Mesothelial cell of epicardium (in vitro differentiated cells): ENCODE data around the gene LRCH4. TPM values are rescaled to one million over a fixed set of nuclear protein-coding genes. Genes with fewer than 3 reads are reported as not detected.

Experiments used
- DNase-seq, 2 experiments: peaks; one replicate each; pipeline ENCODE4 v3.0.0; 2021; ENCODE audit warnings: low spot score in 2 of 2; ENCODE audit not compliant: unreplicated experiment in 2 of 2
- H3K27ac Mint-ChIP-seq: 2 replicates; pipeline ENCODE4 v1.8.0; 2021; ENCODE audit warnings: mixed read lengths
- H3K27me3 Mint-ChIP-seq: 2 replicates; pipeline ENCODE4 v1.8.0; 2021; ENCODE audit warnings: low read depth, mixed read lengths
- H3K36me3 Mint-ChIP-seq: 2 replicates; pipeline ENCODE4 v1.8.0; 2021; ENCODE audit warnings: mixed read lengths
- H3K4me1 Mint-ChIP-seq: 2 replicates; pipeline ENCODE4 v1.8.0; 2021; ENCODE audit warnings: mixed read lengths
- H3K4me3 Mint-ChIP-seq: 2 replicates; pipeline ENCODE4 v1.8.0; 2021; ENCODE audit warnings: mild to moderate bottlenecking, moderate library complexity, mixed read lengths
- H3K9me3 Mint-ChIP-seq: 2 replicates; pipeline ENCODE4 v1.8.0; 2021; ENCODE audit warnings: mixed read lengths
- CTCF ChIP-seq: fragments of 200-600 bp; sonication (generic); IDR thresholded peaks from one replicate; pipeline ENCODE4 v1.5.0; 2021; ENCODE audit warnings: antibody characterized with exemption; ENCODE audit not compliant: unreplicated experiment
- total RNA-seq: library from RNA; stranded (reverse); gene quantifications from 3 replicates; pipeline ENCODE4 v1.2.1, GENCODE V29; 2021

The LRCH4 gene
- total RNA-seq, 1 donor from 2014 or later, result 127 TPM

DNA sequence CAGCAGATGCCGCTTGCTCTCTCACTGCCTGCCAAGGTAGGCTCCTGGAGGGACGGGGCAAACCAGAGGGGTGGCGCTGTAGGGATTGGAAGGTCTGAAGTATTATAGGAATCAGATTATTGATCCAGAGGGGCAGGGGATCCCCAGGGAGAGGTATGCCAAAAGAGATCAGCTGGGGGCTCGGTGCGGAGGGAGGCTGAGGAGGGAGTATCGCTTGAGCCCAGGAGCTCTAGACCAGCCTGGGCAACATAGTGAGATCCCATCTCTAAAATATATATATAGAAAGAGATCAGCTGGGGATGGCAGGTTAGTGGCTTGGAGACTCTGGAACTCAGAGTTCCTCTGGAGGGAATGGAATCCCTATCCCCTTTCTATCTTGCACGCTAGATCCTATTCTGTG lies 9.3 kb upstream of the LRCH4 start:
- Mint-ChIP-seq H3K27me3 (no peaks in the 10 kb centered on the region), H3K4me3 (no peak overlapping the region), H3K4me1 (peaks cover 13% of the 10 kb centered on the region), H3K36me3 (peaks cover 29% of the 10 kb centered on the region), H3K27ac (no peak overlapping the region), H3K9me3 (no peaks in the 10 kb centered on the region)
- DNase-seq, result no peak
- no peak for TF ChIP-seq CTCF

DNA sequence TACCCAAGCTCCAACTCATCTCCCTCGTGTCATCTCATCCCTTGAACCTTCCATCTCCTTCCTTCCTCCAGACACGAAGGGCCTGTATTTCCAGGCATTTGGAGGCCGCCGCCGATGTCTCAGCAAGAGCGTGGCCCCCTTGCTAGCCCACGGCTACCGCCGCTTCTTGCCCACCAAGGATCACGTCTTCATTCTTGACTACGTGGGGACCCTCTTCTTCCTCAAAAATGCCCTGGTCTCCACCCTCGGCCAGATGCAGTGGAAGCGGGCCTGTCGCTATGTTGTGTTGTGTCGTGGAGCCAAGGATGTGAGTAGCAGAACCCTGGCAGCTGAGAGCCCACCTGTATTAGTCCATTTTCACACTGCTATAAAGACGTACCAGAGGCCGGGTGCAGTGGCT lies 5.7 kb upstream of the LRCH4 start:
- H3K27me3 Mint-ChIP-seq, result no peaks in the 10 kb centered on the region
- DNase-seq, result no peak
- peaks cover 22% of the 10 kb centered on the region for H3K36me3 Mint-ChIP-seq
- no peaks in the 10 kb centered on the region for H3K9me3 Mint-ChIP-seq
- peaks cover 19% of the 10 kb centered on the region for H3K4me1 Mint-ChIP-seq
- TF ChIP-seq CTCF, result no peak
- H3K27ac Mint-ChIP-seq, result no peak overlapping the region
- H3K4me3 Mint-ChIP-seq, result no peak overlapping the region

DNA sequence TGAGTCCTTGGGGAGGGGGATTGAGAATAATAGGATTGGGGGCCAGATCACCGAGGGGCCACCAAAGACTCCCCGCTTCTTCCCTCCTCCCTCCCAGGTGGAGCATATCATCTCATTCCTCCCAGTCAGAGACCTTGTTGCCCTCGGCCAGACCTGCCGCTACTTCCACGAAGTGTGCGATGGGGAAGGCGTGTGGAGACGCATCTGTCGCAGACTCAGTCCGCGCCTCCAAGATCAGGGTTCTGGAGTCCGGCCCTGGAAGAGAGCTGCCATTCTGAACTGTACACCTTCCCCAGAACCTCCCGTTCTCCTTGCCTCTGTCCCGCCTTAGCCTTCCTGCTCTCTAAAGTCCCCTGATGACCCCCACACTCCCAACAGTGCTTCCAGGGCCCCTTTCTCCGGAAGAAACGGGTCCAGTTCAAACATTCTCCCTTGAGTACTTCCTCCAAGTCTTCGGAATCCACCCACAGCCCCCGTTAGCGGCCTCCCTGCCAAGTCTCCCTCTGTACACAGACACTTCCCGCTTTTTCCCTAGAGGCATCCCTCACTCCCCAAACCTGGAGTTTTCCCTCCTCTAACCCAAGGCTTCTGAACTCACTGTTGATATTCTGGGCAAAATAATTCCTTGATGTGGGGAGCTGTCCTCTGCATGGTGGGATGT lies 4.3 kb upstream of the LRCH4 start:
- Mint-ChIP-seq H3K9me3 (no peaks in the 10 kb centered on the region), H3K36me3 (peaks cover 12% of the 10 kb centered on the region), H3K4me1 (peaks cover 22% of the 10 kb centered on the region), H3K4me3 (peak overlapping the region; percentile 34), H3K27me3 (no peaks in the 10 kb centered on the region), H3K27ac (peak overlapping the region; percentile 89)
- TF ChIP-seq CTCF, result no peak
- DNase-seq, result no peak

DNA sequence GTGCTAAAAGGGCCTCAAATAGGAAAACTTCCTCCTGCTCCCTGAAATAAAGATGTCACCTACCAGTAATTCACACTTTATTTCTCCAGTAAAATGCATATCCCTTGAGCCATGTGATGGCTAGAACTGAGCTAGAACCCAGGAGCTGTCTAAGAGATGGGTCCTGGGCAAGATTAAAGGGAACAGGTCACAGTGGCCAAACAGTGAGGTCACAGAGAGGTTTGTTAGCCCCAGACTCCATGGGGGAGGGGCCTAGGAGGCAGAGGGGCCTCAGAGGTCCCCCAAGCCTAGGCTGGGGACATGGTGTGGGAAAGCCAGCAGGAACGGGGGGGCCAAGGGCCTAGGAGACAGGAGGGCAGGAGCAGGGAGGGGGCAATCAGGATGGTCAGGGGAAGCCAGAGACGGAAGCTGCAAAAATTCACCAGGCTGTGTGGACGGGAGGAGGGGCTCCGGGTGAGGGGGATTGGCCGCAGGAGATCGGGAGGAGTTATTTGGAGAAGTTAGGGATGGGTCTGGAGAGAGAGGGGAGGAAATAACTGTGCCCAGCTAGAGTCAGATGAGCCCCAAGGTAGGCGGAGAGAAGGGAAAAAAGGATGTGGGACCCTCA lies 3.5 kb upstream of the LRCH4 start:
- no peak for TF ChIP-seq CTCF
- peak overlapping the region; percentile 43 for H3K4me3 Mint-ChIP-seq
- H3K9me3 Mint-ChIP-seq, result no peaks in the 10 kb centered on the region
- H3K27ac Mint-ChIP-seq, result peak overlapping the region; percentile 89
- H3K27me3 Mint-ChIP-seq, result no peaks in the 10 kb centered on the region
- peaks cover 9% of the 10 kb centered on the region for H3K36me3 Mint-ChIP-seq
- DNase-seq, result no peak
- H3K4me1 Mint-ChIP-seq, result peaks cover 29% of the 10 kb centered on the region

DNA sequence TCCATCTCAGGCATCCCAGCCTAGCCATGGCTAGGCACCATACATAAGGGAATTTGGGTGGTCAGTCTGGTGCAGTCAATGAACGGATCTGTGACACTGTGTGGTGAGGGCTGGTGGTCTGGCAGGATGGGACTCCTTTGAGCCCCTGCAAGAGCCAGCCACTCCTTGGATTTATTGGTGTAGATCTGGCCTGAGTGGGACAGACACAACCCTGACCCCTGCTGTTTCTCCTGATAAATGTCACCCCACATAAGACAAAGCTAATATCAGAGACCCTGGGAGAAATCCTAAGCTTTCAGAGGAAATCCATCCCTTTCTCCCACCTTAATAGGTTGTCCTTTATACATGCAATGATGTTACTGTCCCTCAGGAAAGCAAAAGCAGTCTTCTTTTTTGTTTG lies 2.5 kb upstream of the LRCH4 start:
- Mint-ChIP-seq H3K4me1 (peaks cover 38% of the 10 kb centered on the region), H3K27me3 (no peaks in the 10 kb centered on the region), H3K36me3 (peaks cover 4% of the 10 kb centered on the region), H3K4me3 (peak overlapping the region; percentile 91), H3K27ac (peak overlapping the region; percentile 66), H3K9me3 (no peaks in the 10 kb centered on the region)
- TF ChIP-seq CTCF, result peak; percentile 20
- DNase-seq, result no peak
